Measurements from ENCODE around the gene CRYBA4. TPM values are rescaled to one million over a fixed set of nuclear protein-coding genes. Genes with fewer than 3 reads are reported as not detected.
"Not testable (repeated sequence)": the region's sequence is repeated elsewhere in the genome, so short reads cannot be mapped to it uniquely, and the experiment has no call there.

The CRYBA4 gene
- total and polyA plus RNA-seq, 3 experiments from 2014 or later = not detected

DNA sequence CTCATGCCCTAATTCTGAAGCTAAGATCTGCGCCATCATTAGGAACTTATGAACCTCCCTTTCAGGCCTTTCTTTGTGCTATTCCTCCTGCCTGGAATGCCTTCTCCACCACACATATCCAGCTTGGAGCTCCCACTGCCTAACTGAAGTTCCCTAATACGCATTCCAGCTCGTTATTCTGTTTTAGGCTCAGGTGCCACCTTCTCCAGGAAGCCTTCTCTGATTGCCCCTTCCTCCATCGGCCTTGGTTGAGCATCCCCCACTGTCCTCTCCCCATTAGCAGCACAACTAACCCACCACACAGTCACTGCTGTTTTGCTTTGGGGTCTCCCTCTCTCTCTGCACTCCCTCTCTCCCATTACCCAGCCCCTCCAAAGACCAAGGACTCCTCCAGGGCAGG, 9.1 kb upstream of the CRYBA4 start:
- ChIA-PET POLR2A (no interaction called here), CTCF (interaction anchor here (1.2 kb wide), 1 partner anchor 12 kb away, joined by 4 read pairs; no protein-coding TSS in a partner anchor)
- H3K27me3 Mint-ChIP-seq = peaks cover 0 to 1% of the 10 kb centered on the region in 2 donors
- peak overlapping the region in 1 of 8 donors; percentile 64 for H3K27ac Mint-ChIP-seq
- Histone ChIP-seq H3K36me3 (ENCODE audit: insufficient read depth, low read length) (no peaks in the 10 kb centered on the region), H3K27me3 (ENCODE audit: insufficient read depth, low read length, poor library complexity, severe bottlenecking) (no peaks in the 10 kb centered on the region), H3K27ac (ENCODE audit: low read depth, low read length) (no peak overlapping the region), H3K4me3 (ENCODE audit: low read length) (no peak overlapping the region), H3K9me3 (ENCODE audit: low read length) (no peaks in the 10 kb centered on the region), H3K4me1 (ENCODE audit: insufficient read depth, low read length) (peaks cover 24% of the 10 kb centered on the region)
- H3K4me1 Mint-ChIP-seq = peaks cover 33 to 64% (median 38%) of the 10 kb centered on the region in 3 donors
- H3K36me3 Mint-ChIP-seq = no peaks in the 10 kb centered on the region
- H3K9me3 Mint-ChIP-seq = no peaks in the 10 kb centered on the region
- DNase-seq = no peak
- H3K4me3 Mint-ChIP-seq = peak overlapping the region in 2 of 7 donors; percentile 30 to 59

- H3K9me3 ChIP-seq (ENCODE audit: low read length); H3K27me3 ChIP-seq (ENCODE audit: insufficient read depth, low read length, poor library complexity, severe bottlenecking); H3K4me3 ChIP-seq (ENCODE audit: low read length); CTCF ChIA-PET; H3K27me3 Mint-ChIP-seq; H3K4me3 Mint-ChIP-seq; H3K36me3 Mint-ChIP-seq; H3K27ac ChIP-seq (ENCODE audit: low read depth, low read length); H3K27ac Mint-ChIP-seq; H3K36me3 ChIP-seq (ENCODE audit: insufficient read depth, low read length); H3K9me3 Mint-ChIP-seq; POLR2A ChIA-PET; DNase-seq: not testable (repeated sequence)
- H3K4me1 Mint-ChIP-seq = peaks cover 34 to 64% (median 39%) of the 10 kb centered on the region in 3 donors
- peaks cover 27% of the 10 kb centered on the region for H3K4me1 ChIP-seq (ENCODE audit: insufficient read depth, low read length)
Observed at GRCh38 chr22:26613753-26614152, 8.0 kb upstream of the CRYBA4 start.

- no peak overlapping the region for H3K27ac Mint-ChIP-seq
- Histone ChIP-seq H3K9me3 (ENCODE audit: low read length) (no peaks in the 10 kb centered on the region), H3K4me1 (ENCODE audit: insufficient read depth, low read length) (peaks cover 21% of the 10 kb centered on the region), H3K27ac (ENCODE audit: low read depth, low read length) (no peak overlapping the region), H3K27me3 (ENCODE audit: insufficient read depth, low read length, poor library complexity, severe bottlenecking) (no peaks in the 10 kb centered on the region), H3K36me3 (ENCODE audit: insufficient read depth, low read length) (no peaks in the 10 kb centered on the region), H3K4me3 (ENCODE audit: low read length) (no peak overlapping the region)
- H3K4me3 Mint-ChIP-seq = no peak overlapping the region
- CTCF ChIA-PET = no interaction called here
- no peaks in the 10 kb centered on the region for H3K36me3 Mint-ChIP-seq
- peaks cover 28 to 63% (median 35%) of the 10 kb centered on the region in 3 donors for H3K4me1 Mint-ChIP-seq
- DNase-seq = no peak
- H3K9me3 Mint-ChIP-seq = no peaks in the 10 kb centered on the region
- POLR2A ChIA-PET = no interaction called here
- H3K27me3 Mint-ChIP-seq = no peaks in the 10 kb centered on the region
Observed at GRCh38 chr22:26614322-26614721, 7.4 kb upstream of the CRYBA4 start.

DNA sequence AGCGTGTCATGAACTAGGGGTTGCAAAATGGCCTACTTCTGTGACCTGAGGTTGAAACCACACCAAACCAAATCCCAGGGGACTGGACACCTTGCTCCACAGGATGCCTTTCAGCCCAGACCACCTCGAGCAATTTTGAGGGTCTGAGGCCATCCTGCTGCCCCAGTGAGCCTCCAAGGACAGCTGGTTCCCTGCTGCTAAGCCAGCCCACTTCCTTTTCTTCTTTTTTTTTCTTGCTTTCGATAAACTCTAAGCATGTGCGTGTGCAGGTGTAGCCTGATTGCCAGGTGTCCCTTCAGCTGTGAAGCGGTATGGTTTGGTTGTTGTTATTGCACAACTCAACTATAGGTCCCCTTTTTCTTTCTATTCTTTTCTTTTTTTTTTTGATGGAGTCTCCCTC, 6.6 kb upstream of the CRYBA4 start:
- ChIA-PET CTCF (no interaction called here), POLR2A (interaction anchor here (1.1 kb wide), 1 partner anchor 10 kb away, joined by 3 read pairs; no protein-coding TSS in a partner anchor)
- Histone ChIP-seq H3K9me3 (ENCODE audit: low read length) (no peaks in the 10 kb centered on the region), H3K27me3 (ENCODE audit: insufficient read depth, low read length, poor library complexity, severe bottlenecking) (no peaks in the 10 kb centered on the region), H3K36me3 (ENCODE audit: insufficient read depth, low read length) (no peaks in the 10 kb centered on the region), H3K4me1 (ENCODE audit: insufficient read depth, low read length) (peaks cover 13% of the 10 kb centered on the region), H3K4me3 (ENCODE audit: low read length) (no peak overlapping the region), H3K27ac (ENCODE audit: low read depth, low read length) (no peak overlapping the region)
- DNase-seq = no peak
- no peaks in the 10 kb centered on the region for H3K27me3 Mint-ChIP-seq
- H3K4me1 Mint-ChIP-seq = peaks cover 20 to 55% (median 26%) of the 10 kb centered on the region in 3 donors
- H3K9me3 Mint-ChIP-seq = no peaks in the 10 kb centered on the region
- no peak overlapping the region for H3K27ac Mint-ChIP-seq
- H3K36me3 Mint-ChIP-seq = no peaks in the 10 kb centered on the region
- no peak overlapping the region for H3K4me3 Mint-ChIP-seq

DNA sequence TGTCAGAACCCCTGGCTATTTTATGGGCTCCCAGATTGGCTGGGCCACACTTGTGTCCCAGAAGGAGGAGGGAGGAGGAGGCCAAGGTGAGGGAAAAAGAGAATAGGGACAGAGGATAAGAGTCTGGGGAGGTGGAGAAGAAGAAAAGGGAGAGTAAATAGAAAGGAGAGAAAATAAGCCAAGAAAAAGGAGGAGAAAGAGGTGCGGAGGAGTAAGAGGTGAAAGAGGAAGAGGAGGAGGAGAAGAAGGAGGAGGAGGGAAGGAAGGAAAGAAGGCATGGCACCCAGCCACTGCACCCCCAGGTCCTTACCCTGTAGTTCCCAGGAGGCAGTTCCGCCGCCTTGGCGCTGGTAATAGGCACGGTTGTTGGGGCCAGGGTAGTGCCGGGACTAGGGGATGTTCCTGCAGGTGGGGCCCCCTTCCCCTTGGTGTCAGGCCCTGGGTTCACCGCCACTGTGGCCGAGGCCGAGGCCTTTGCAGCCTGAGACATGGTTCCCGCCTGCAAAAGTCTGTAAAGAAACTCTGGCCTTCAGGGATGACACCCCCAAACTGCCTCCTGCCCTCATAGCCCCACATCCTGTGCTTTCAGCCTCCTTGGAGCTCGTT, 5.8 kb upstream of the CRYBA4 start:
- Mint-ChIP-seq H3K27me3 (no peaks in the 10 kb centered on the region), H3K36me3 (no peaks in the 10 kb centered on the region), H3K4me1 (peaks cover 12 to 47% (median 19%) of the 10 kb centered on the region in 3 donors), H3K4me3 (no peak overlapping the region), H3K9me3 (no peaks in the 10 kb centered on the region), H3K27ac (no peak overlapping the region)
- H3K27me3 ChIP-seq (ENCODE audit: insufficient read depth, low read length, poor library complexity, severe bottlenecking) = no peaks in the 10 kb centered on the region
- DNase-seq = no peak
- no peaks in the 10 kb centered on the region for H3K36me3 ChIP-seq (ENCODE audit: insufficient read depth, low read length)
- ChIA-PET CTCF (no interaction called here), POLR2A (interaction anchor here (1.1 kb wide), 1 partner anchor 11 kb away, joined by 3 read pairs; no protein-coding TSS in a partner anchor)
- H3K4me3 ChIP-seq (ENCODE audit: low read length) = no peak overlapping the region
- H3K27ac ChIP-seq (ENCODE audit: low read depth, low read length) = no peak overlapping the region
- no peaks in the 10 kb centered on the region for H3K9me3 ChIP-seq (ENCODE audit: low read length)
- peaks cover 5% of the 10 kb centered on the region for H3K4me1 ChIP-seq (ENCODE audit: insufficient read depth, low read length)

- DNase-seq = no peak
- Histone ChIP-seq H3K27me3 (ENCODE audit: insufficient read depth, low read length, poor library complexity, severe bottlenecking) (no peaks in the 10 kb centered on the region), H3K4me1 (ENCODE audit: insufficient read depth, low read length) (peaks cover 5% of the 10 kb centered on the region), H3K4me3 (ENCODE audit: low read length) (no peak overlapping the region), H3K27ac (ENCODE audit: low read depth, low read length) (no peak overlapping the region), H3K36me3 (ENCODE audit: insufficient read depth, low read length) (no peaks in the 10 kb centered on the region), H3K9me3 (ENCODE audit: low read length) (no peaks in the 10 kb centered on the region)
- CTCF ChIA-PET = interaction anchor here (0.7 kb wide), 1 partner anchor 40 kb away, joined by 3 read pairs; the partner anchor contains the start of gene MIAT
- Mint-ChIP-seq H3K9me3 (no peaks in the 10 kb centered on the region), H3K27ac (peak overlapping the region in 3 of 8 donors; percentile 6 to 65 (median 39)), H3K4me1 (peaks cover 12 to 44% (median 19%) of the 10 kb centered on the region in 3 donors), H3K36me3 (no peaks in the 10 kb centered on the region), H3K4me3 (no peak overlapping the region), H3K27me3 (no peaks in the 10 kb centered on the region)
- POLR2A ChIA-PET = no interaction called here
Observed at GRCh38 chr22:26616650-26617049, 5.1 kb upstream of the CRYBA4 start.

- no peaks in the 10 kb centered on the region for H3K9me3 ChIP-seq (ENCODE audit: low read length)
- ChIA-PET POLR2A (no interaction called here), CTCF (interaction anchor here (0.7 kb wide), 1 partner anchor 39 kb away, joined by 3 read pairs; the partner anchor contains the start of gene MIAT)
- peak within 1 kb of the TSS; percentile 24 for H3K27ac ChIP-seq (ENCODE audit: low read depth, low read length)
- no peaks in the 10 kb centered on the region for H3K27me3 Mint-ChIP-seq
- peaks cover 5% of the 10 kb centered on the region for H3K4me1 ChIP-seq (ENCODE audit: insufficient read depth, low read length)
- peak within 1 kb of the TSS in 5 of 8 donors; percentile 1 to 76 (median 44) for H3K27ac Mint-ChIP-seq
- no peaks in the 10 kb centered on the region for H3K27me3 ChIP-seq (ENCODE audit: insufficient read depth, low read length, poor library complexity, severe bottlenecking)
- H3K9me3 Mint-ChIP-seq = no peaks in the 10 kb centered on the region
- no peak within 1 kb of the TSS for H3K4me3 Mint-ChIP-seq
- no peaks in the 10 kb centered on the region for H3K36me3 Mint-ChIP-seq
- H3K36me3 ChIP-seq (ENCODE audit: insufficient read depth, low read length) = no peaks in the 10 kb centered on the region
- no peak for DNase-seq
- H3K4me3 ChIP-seq (ENCODE audit: low read length) = no peak within 1 kb of the TSS
- peaks cover 12 to 44% (median 18%) of the 10 kb centered on the region in 3 donors for H3K4me1 Mint-ChIP-seq
Observed at GRCh38 chr22:26617271-26618199, 4.2 kb upstream of the CRYBA4 start, which contains the start of gene CRYBB1. Gene CRYBB1 (minus strand): TSS chr22:26618027. CDS start chr22:26616319, 1,708 bp downstream.

GRCh38 chr22:26618455-26618854, 3.3 kb upstream of the CRYBA4 start:
- Histone ChIP-seq H3K27ac (ENCODE audit: low read depth, low read length) (peak overlapping the region; percentile 24), H3K27me3 (ENCODE audit: insufficient read depth, low read length, poor library complexity, severe bottlenecking) (no peaks in the 10 kb centered on the region), H3K36me3 (ENCODE audit: insufficient read depth, low read length) (no peaks in the 10 kb centered on the region), H3K4me3 (ENCODE audit: low read length) (no peak overlapping the region), H3K4me1 (ENCODE audit: insufficient read depth, low read length) (peaks cover 5% of the 10 kb centered on the region), H3K9me3 (ENCODE audit: low read length) (no peaks in the 10 kb centered on the region)
- no peaks in the 10 kb centered on the region for H3K9me3 Mint-ChIP-seq
- CTCF ChIA-PET = interaction anchor here (0.8 kb wide), 1 partner anchor 22 kb away, joined by 3 read pairs; no protein-coding TSS in a partner anchor
- no peak overlapping the region for H3K4me3 Mint-ChIP-seq
- no peak overlapping the region for H3K27ac Mint-ChIP-seq
- no peak for DNase-seq
- POLR2A ChIA-PET = no interaction called here
- H3K4me1 Mint-ChIP-seq = peaks cover 12 to 37% (median 14%) of the 10 kb centered on the region in 3 donors
- H3K36me3 Mint-ChIP-seq = no peaks in the 10 kb centered on the region
- no peaks in the 10 kb centered on the region for H3K27me3 Mint-ChIP-seq

All from CD8-positive, alpha-beta memory T cell (primary cell).